ENCODE measurements around the gene SLC44A3.

Gene SLC44A3

DNA sequence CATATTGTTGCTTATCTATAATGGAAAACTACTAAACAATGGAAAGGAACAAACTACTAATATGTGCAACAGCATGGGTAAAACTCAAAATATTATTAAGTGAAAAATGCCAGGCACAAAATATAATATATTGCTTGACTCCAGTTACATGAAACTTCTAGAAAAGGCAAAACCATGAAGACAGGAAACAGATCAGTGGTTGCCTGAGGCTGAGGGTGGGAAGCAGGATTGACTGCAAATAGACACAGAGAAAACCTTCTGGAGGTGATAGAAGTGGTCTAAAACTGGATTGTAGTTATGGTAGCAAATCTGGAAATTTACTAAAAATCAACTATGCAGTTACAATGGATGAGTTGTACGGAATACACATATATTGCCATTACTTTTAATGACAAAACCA is 29.5 kb upstream of the SLC44A3 start:
- in situ Hi-C loops (cut with MboI; ENCODE audit: low sequenced_read_pairs, unreplicated experiment) = no loop called here
- TF ChIP-seq, protein P1, sequence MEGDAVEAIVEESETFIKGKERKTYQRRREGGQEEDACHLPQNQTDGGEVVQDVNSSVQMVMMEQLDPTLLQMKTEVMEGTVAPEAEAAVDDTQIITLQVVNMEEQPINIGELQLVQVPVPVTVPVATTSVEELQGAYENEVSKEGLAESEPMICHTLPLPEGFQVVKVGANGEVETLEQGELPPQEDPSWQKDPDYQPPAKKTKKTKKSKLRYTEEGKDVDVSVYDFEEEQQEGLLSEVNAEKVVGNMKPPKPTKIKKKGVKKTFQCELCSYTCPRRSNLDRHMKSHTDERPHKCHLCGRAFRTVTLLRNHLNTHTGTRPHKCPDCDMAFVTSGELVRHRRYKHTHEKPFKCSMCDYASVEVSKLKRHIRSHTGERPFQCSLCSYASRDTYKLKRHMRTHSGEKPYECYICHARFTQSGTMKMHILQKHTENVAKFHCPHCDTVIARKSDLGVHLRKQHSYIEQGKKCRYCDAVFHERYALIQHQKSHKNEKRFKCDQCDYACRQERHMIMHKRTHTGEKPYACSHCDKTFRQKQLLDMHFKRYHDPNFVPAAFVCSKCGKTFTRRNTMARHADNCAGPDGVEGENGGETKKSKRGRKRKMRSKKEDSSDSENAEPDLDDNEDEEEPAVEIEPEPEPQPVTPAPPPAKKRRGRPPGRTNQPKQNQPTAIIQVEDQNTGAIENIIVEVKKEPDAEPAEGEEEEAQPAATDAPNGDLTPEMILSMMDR (IDR thresholded peaks at IDR 0.05; ENCODE audit: borderline replicate concordance, control extremely low read depth, extremely low read depth, insufficient read depth, missing control alignments) = no peak
- no peak for DNase-seq (ENCODE audit: low spot score)

DNA sequence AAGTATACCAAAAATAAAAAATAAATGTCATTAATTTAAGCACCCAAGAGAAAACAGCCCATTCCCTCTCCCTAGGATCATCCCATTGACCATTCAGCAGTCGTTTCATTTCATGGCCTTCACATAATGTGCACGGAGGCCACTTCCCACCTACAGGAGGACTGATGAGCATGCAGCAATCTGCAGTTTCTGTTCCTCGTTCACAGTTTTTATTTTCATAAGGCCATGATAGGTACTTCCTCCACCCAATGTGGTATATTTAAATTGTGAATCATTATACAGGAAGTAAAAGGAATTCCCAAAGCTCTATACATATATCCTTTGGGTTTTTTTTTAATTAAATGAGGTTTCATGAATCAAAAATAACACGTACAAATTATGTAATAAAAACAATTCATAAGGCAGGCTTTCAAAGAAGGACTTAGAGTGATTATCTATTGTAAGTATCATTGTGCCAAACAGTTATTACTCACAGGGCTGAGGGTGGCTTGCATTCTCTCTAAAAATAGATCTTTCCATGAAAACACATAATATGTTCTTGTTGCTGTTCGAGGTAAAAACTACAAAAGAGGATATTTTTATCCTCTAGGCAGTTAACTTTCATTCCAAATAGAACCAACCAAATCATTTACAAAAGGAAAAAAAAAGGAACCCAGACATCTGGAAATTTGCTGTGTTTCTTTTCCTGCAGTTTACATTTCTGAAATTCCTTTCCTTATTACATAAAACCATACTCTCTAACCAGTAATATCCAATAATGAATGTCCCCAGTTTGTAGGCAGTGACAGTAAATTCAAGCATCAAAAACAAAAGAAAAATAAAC is 27.5 kb upstream of the SLC44A3 start:
- in situ Hi-C loops (cut with MboI; ENCODE audit: low sequenced_read_pairs, unreplicated experiment) = no loop called here
- peak; percentile 47 for DNase-seq (ENCODE audit: low spot score)
- TF ChIP-seq, protein P1 (IDR thresholded peaks at IDR 0.05; ENCODE audit: borderline replicate concordance, control extremely low read depth, extremely low read depth, insufficient read depth, missing control alignments) = no peak

DNA sequence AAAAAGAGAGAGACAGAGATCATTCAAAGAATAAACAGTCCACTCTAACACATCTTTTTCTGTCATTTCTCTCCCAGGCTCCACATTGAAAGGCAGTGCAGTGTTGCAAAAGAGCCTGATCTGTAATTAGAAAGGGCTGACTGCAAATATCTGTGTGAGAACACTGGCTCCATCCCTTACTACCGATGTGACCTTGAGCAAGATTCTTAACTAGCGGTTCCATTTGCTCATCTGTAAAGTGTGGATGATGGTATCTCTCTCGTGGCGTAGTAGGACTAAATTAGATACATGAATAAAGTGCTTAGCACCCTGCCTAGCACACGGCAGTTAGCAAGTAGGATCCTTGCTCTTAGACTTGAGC is 26.9 kb upstream of the SLC44A3 start:
- DNase-seq (ENCODE audit: low spot score) = no peak
- TF ChIP-seq, protein P1 (IDR thresholded peaks at IDR 0.05; ENCODE audit: borderline replicate concordance, control extremely low read depth, extremely low read depth, insufficient read depth, missing control alignments) = no peak
- in situ Hi-C loops (cut with MboI; ENCODE audit: low sequenced_read_pairs, unreplicated experiment) = no loop called here

DNA sequence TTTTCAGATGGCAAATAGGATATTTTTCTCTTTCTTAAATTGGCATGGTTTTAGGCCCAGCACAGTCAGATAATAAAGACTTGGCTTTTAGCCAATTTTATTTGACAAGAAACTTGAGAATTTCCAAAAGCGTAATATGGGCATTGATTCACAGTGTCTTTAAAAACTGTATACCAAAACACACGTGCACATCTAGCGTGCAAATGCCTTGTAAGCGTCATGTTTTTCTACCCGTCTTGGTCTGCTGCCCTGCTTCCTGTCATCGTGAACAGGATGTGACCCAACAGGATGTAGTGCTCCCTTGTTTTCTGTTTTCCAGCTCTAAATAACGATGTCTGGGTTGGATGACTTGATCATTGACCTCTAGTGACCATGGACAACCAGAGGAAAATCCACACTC is 24.7 kb upstream of the SLC44A3 start:
- DNase-seq (ENCODE audit: low spot score) = no peak
- TF ChIP-seq, protein P1 (IDR thresholded peaks at IDR 0.05; ENCODE audit: borderline replicate concordance, control extremely low read depth, extremely low read depth, insufficient read depth, missing control alignments) = no peak

DNA sequence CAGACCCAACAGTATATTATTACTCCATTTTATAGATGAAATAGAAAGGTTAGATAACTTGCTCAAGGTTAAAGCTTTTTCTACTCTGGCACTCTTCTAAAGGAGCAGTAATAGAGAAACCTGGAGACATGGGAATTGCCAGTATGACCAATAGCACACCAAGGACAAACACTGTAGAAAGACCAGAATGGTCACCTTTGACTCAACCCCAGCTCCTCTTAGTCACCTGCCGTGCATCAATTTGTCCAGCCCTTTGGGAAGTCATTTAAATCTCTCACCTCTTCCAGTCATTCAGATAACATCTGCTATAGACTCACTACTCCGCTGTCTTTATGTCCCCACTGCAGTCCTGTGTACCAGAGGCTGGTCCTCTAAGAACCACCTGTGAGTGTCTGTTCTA is 23.9 kb upstream of the SLC44A3 start:
- TF ChIP-seq, protein P1 (IDR thresholded peaks at IDR 0.05; ENCODE audit: borderline replicate concordance, control extremely low read depth, extremely low read depth, insufficient read depth, missing control alignments) = no peak
- no peak for DNase-seq (ENCODE audit: low spot score)
- in situ Hi-C loops (cut with MboI; ENCODE audit: low sequenced_read_pairs, unreplicated experiment) = no loop called here

More for the DNA sequence above, 24.7 kb upstream of the SLC44A3 start:
- in situ Hi-C loops (cut with MboI; ENCODE audit: low sequenced_read_pairs, unreplicated experiment) = no loop called here

DNA sequence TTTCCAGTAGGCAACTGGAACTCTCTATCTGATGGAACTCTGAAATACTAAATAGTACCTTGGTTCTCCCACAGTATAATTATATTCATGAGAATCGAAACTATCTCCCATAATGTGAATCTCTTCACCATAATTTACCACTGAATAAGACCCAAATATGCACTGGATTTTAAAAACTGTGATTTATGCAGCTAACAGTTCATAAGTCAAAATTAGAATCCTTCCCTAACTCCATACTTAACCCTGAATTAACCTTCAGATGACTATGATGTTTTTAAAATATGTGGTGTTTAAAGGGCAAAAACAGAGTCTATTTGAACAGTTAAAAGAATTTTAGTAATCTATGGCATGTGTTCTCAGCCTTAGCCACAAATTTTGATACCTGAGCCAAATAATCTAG is 22.9 kb upstream of the SLC44A3 start:
- no peak for DNase-seq (ENCODE audit: low spot score)
- TF ChIP-seq, protein P1 (IDR thresholded peaks at IDR 0.05; ENCODE audit: borderline replicate concordance, control extremely low read depth, extremely low read depth, insufficient read depth, missing control alignments) = no peak
- in situ Hi-C loops (cut with MboI; ENCODE audit: low sequenced_read_pairs, unreplicated experiment) = no loop called here

Data from GM13976 (cell line).